Brain microvascular endothelial cell (primary cell): ENCODE results near the gene FSTL1.

Source experiments
- DNase-seq: peaks from one replicate; pipeline ENCODE4 v3.0.0-alpha.2; 2020
- H3K27ac ChIP-seq: fragments of 250-450 bp; sonication (Bioruptor Pico); 2 replicates; pipeline ENCODE4 v1.5.1; 2020; ENCODE audit warnings: mild to moderate bottlenecking, moderate library complexity
- H3K27me3 ChIP-seq: fragments of 250-450 bp; sonication (Bioruptor Pico); replicated peaks from 2 replicates; pipeline ENCODE4 v1.5.1; 2020; ENCODE audit warnings: mild to moderate bottlenecking
- H3K36me3 ChIP-seq: fragments of 250-450 bp; sonication (Bioruptor Pico); replicated peaks from 2 replicates; pipeline ENCODE4 v1.5.1; 2020; ENCODE audit warnings: mild to moderate bottlenecking
- H3K4me3 ChIP-seq: 2 replicates; pipeline ENCODE4 v1.5.1; 2011; ENCODE audit warnings: low read depth, mild to moderate bottlenecking, control low read depth, low read length, moderate library complexity
- in situ Hi-C: cut with HindIII; loops from 2 replicates; pipeline ENCODE4 v1.10.0; 2017; ENCODE audit warnings: low sequenced_read_pairs, low pct_ligation_motif_present
- TF ChIP-seq, protein P1 (sequence below): IDR thresholded peaks from 2 replicates; pipeline ENCODE4 v1.5.1; 2011; ENCODE audit warnings: low read depth, mild to moderate bottlenecking, moderate library complexity, low read length, control low read depth, inconsistent platforms; ENCODE audit errors: missing control alignments

FSTL1 gene

GRCh38 chr3:120452816-120453215 is 2.0 kb upstream of the FSTL1 start:
- H3K4me3 ChIP-seq, result no peak overlapping the region
- H3K36me3 ChIP-seq, result peaks cover 9% of the 10 kb centered on the region
- no peak for DNase-seq
- TF ChIP-seq, protein P1, sequence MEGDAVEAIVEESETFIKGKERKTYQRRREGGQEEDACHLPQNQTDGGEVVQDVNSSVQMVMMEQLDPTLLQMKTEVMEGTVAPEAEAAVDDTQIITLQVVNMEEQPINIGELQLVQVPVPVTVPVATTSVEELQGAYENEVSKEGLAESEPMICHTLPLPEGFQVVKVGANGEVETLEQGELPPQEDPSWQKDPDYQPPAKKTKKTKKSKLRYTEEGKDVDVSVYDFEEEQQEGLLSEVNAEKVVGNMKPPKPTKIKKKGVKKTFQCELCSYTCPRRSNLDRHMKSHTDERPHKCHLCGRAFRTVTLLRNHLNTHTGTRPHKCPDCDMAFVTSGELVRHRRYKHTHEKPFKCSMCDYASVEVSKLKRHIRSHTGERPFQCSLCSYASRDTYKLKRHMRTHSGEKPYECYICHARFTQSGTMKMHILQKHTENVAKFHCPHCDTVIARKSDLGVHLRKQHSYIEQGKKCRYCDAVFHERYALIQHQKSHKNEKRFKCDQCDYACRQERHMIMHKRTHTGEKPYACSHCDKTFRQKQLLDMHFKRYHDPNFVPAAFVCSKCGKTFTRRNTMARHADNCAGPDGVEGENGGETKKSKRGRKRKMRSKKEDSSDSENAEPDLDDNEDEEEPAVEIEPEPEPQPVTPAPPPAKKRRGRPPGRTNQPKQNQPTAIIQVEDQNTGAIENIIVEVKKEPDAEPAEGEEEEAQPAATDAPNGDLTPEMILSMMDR, result no peak
- in situ Hi-C loops, result no loop called here
- no peaks in the 10 kb centered on the region for H3K27me3 ChIP-seq
- H3K27ac ChIP-seq, result no peak overlapping the region

GRCh38 chr3:120451806-120452205 is 1.0 kb upstream of the FSTL1 start:
- H3K36me3 ChIP-seq, result peaks cover 9% of the 10 kb centered on the region
- TF ChIP-seq, protein P1, result no peak
- in situ Hi-C loops, result no loop called here
- no peak overlapping the region for H3K27ac ChIP-seq
- no peak for DNase-seq
- peak overlapping the region; percentile 88 for H3K4me3 ChIP-seq
- H3K27me3 ChIP-seq, result no peaks in the 10 kb centered on the region

DNA sequence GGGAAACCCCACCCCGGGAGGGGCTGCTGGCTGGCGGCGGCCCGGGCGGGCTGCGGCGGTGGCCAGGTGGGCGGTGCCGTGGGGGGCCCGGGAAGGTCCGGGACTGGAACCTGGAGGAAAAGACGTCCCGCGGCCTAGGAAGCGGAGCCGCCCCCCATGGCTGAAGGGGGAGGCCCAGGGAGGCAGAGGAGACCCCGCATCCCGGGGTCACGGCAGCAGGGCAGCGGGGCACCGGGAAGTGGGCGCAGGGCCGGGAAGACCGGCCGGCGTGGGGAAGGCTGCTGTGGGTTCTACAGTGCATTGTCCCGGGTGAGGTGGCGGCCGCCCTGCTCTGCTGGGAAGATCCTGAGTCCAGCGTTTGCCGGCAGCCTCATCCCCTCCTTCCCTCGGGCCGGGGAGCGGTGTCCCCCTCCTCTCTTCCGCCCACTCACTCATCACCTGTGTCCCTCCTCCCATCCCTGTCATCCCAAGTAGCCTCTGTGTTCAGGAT is 525 bp upstream of the FSTL1 start:
- TF ChIP-seq, protein P1, result no peak
- H3K36me3 ChIP-seq, result peaks cover 11% of the 10 kb centered on the region
- in situ Hi-C loops, result no loop called here
- peak overlapping the region; percentile 88 for H3K4me3 ChIP-seq
- DNase-seq, result no peak
- H3K27ac ChIP-seq, result peak overlapping the region; percentile 85
- no peaks in the 10 kb centered on the region for H3K27me3 ChIP-seq

GRCh38 chr3:120449701-120450599 is 842 bp downstream of the FSTL1 start:
- Histone ChIP-seq H3K36me3 (peaks cover 16% of the 10 kb centered on the region), H3K27ac (peak overlapping the region; percentile 85), H3K4me3 (peak overlapping the region; percentile 88), H3K27me3 (no peaks in the 10 kb centered on the region)
- TF ChIP-seq, protein P1, result no peak
- in situ Hi-C loops, result no loop called here
- DNase-seq, result no peak

GRCh38 chr3:120449251-120449650 is 1.5 kb downstream of the FSTL1 start:
- peak overlapping the region; percentile 85 for H3K27ac ChIP-seq
- TF ChIP-seq, protein P1, result no peak
- peak overlapping the region; percentile 88 for H3K4me3 ChIP-seq
- DNase-seq, result no peak
- in situ Hi-C loops, result no loop called here
- no peaks in the 10 kb centered on the region for H3K27me3 ChIP-seq
- peaks cover 17% of the 10 kb centered on the region for H3K36me3 ChIP-seq
